Measurements from ENCODE around the gene SMARCA4. TPM values are rescaled to one million over a fixed set of nuclear protein-coding genes. Genes with fewer than 3 reads are reported as not detected.
"Not testable (repeated sequence)": the region's sequence is repeated elsewhere in the genome, so short reads cannot be mapped to it uniquely, and the experiment has no call there.

SMARCA4 gene
- total RNA-seq, 1 donor from 2014 or later, result 177 TPM

- intact Hi-C loops (cut with micrococcal nuclease), result no loop called here
- Mint-ChIP-seq H3K36me3 (ENCODE audit: low read depth) (peaks cover 13% of the 10 kb centered on the region), H3K27ac (no peak overlapping the region), H3K4me3 (no peak overlapping the region), H3K4me1 (ENCODE audit: low read depth) (peaks cover under 1% of the 10 kb centered on the region), H3K27me3 (ENCODE audit: insufficient read depth) (no peaks in the 10 kb centered on the region), H3K9me3 (no peaks in the 10 kb centered on the region)
- DNase-seq (ENCODE audit: low spot score), result no peak
These were observed 38.8 kb upstream of the SMARCA4 start for GRCh38 chr19:10921910-10922637.

GRCh38 chr19:10922638-10923014 is 38.2 kb upstream of the SMARCA4 start:
- H3K9me3 Mint-ChIP-seq, result no peaks in the 10 kb centered on the region
- no peak overlapping the region for H3K27ac Mint-ChIP-seq
- H3K4me3 Mint-ChIP-seq, result no peak overlapping the region
- intact Hi-C loops (cut with micrococcal nuclease), result no loop called here
- no peak for DNase-seq (ENCODE audit: low spot score)
- no peaks in the 10 kb centered on the region for H3K27me3 Mint-ChIP-seq (ENCODE audit: insufficient read depth)
- H3K36me3 Mint-ChIP-seq (ENCODE audit: low read depth), result peaks cover 16% of the 10 kb centered on the region
- peaks cover 6% of the 10 kb centered on the region for H3K4me1 Mint-ChIP-seq (ENCODE audit: low read depth)

- intact Hi-C loops (cut with micrococcal nuclease), result no loop called here
- Mint-ChIP-seq H3K27ac (peak overlapping the region; percentile 18), H3K4me3 (no peak overlapping the region), H3K4me1 (ENCODE audit: low read depth) (peaks cover 11% of the 10 kb centered on the region), H3K27me3 (ENCODE audit: insufficient read depth) (no peaks in the 10 kb centered on the region), H3K36me3 (ENCODE audit: low read depth) (peaks cover 16% of the 10 kb centered on the region), H3K9me3 (no peaks in the 10 kb centered on the region)
- DNase-seq (ENCODE audit: low spot score), result no peak
These were observed 37.3 kb upstream of the SMARCA4 start for GRCh38 chr19:10923260-10924112.

- no peak for DNase-seq (ENCODE audit: low spot score)
- no peak overlapping the region for H3K27ac Mint-ChIP-seq
- H3K36me3 Mint-ChIP-seq (ENCODE audit: low read depth), result peaks cover 19% of the 10 kb centered on the region
- intact Hi-C loops (cut with micrococcal nuclease), result no loop called here
- H3K9me3 Mint-ChIP-seq, result no peaks in the 10 kb centered on the region
- no peaks in the 10 kb centered on the region for H3K27me3 Mint-ChIP-seq (ENCODE audit: insufficient read depth)
- H3K4me1 Mint-ChIP-seq (ENCODE audit: low read depth), result peaks cover 11% of the 10 kb centered on the region
- H3K4me3 Mint-ChIP-seq, result no peak overlapping the region
These were observed 36.2 kb upstream of the SMARCA4 start for GRCh38 chr19:10924597-10924996.

GRCh38 chr19:10927730-10928562 is 32.9 kb upstream of the SMARCA4 start:
- peaks cover 11% of the 10 kb centered on the region for H3K4me1 Mint-ChIP-seq (ENCODE audit: low read depth)
- DNase-seq (ENCODE audit: low spot score), result peak; percentile 8
- peak overlapping the region; percentile 85 for H3K27ac Mint-ChIP-seq
- intact Hi-C loops (cut with micrococcal nuclease), result loop anchor here (1.0 to 2.0 kb wide), 7 partner anchors 32 to 507 kb away; partner anchors contain the start of genes CARM1, LDLR, ODAD3 and PRKCSH
- no peaks in the 10 kb centered on the region for H3K27me3 Mint-ChIP-seq (ENCODE audit: insufficient read depth)
- no peaks in the 10 kb centered on the region for H3K9me3 Mint-ChIP-seq
- peaks cover 16% of the 10 kb centered on the region for H3K36me3 Mint-ChIP-seq (ENCODE audit: low read depth)
- peak overlapping the region; percentile 94 for H3K4me3 Mint-ChIP-seq

DNA sequence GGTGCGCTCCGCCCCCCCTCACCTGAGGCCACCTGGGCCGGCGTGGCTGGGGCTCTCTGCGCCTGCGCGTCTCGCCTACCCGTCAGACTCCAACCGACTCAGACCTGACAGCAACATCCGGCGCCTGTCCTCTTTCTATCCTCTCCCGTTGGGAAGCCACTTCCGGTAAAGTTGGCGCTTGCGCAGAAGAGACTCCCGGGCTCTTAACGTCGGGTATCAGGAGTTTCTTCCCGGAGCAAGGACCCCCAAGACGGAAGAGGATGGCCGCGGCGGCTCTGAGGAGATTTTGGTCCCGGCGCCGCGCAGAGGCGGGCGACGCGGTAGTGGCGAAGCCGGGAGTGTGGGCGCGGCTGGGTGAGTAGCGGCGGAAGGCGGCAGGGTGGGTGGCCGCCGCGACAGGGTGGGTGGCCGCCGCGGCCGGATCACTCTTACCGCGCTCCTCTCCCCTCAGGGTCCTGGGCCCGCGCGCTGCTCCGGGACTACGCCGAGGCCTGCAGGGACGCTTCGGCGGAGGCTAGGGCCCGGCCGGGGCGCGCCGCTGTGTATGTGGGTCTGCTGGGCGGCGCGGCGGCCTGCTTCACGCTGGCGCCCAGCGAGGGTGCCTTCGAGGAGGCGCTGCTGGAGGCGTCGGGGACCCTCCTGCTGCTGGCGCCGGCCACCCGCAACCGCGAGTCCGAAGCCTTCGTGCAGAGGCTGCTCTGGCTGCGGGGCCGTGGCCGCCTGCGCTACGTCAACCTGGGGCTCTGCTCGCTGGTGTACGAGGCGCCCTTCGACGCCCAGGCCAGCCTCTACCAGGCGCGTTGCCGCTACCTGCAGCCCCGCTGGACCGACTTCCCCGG is 32.0 kb upstream of the SMARCA4 start, which contains the start of the genes TIMM29 and YIPF2:
Gene TIMM29, plus strand, starts transcription at position 249 of the 839 bp plus-strand sequence. Its CDS starts 12 bp downstream, at position 261.
Gene YIPF2, minus strand, starts transcription at position 77 of the 839 bp plus-strand sequence. CDS start 229 bp downstream, outside the sequence.
- Mint-ChIP-seq H3K36me3 (ENCODE audit: low read depth) (peaks cover 16% of the 10 kb centered on the region), H3K27ac (peak within 1 kb of the TSS; percentile 85)
- intact Hi-C loops (cut with micrococcal nuclease), result loop anchor here (1.0 to 2.0 kb wide), 7 partner anchors 32 to 507 kb away; partner anchors contain the start of genes CARM1, LDLR, ODAD3 and PRKCSH

DNA sequence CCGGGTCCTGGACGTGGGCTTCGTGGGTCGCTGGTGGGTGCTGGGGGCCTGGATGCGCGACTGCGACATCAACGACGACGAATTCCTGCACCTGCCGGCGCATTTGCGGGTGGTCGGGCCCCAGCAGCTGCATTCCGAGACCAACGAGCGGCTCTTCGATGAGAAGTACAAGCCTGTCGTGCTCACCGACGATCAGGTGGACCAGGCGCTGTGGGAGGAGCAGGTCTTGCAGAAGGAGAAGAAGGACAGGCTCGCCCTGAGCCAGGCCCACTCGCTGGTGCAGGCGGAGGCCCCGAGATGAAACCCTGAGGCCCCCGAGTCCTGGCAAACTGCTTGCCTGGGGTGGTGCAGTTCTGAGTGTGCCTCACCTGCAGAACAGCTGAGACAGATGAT is 31.4 kb upstream of the SMARCA4 start:
- H3K4me1 Mint-ChIP-seq (ENCODE audit: low read depth), result peaks cover 11% of the 10 kb centered on the region
- H3K9me3 Mint-ChIP-seq, result no peaks in the 10 kb centered on the region
- DNase-seq (ENCODE audit: low spot score), result no peak
- no peaks in the 10 kb centered on the region for H3K27me3 Mint-ChIP-seq (ENCODE audit: insufficient read depth)
- intact Hi-C loops (cut with micrococcal nuclease), result loop anchor here (2.0 kb wide), 2 partner anchors 51 to 159 kb away; partner anchors contain the start of gene LDLR
- peaks cover 15% of the 10 kb centered on the region for H3K36me3 Mint-ChIP-seq (ENCODE audit: low read depth)
- H3K4me3 Mint-ChIP-seq, result peak overlapping the region; percentile 94
- H3K27ac Mint-ChIP-seq, result peak overlapping the region; percentile 34

More for the DNA sequence above, 32.0 kb upstream of the SMARCA4 start, which contains the start of the genes TIMM29 and YIPF2:
- DNase-seq (ENCODE audit: low spot score), result peak; percentile 92
- Mint-ChIP-seq H3K4me3 (peak within 1 kb of the TSS; percentile 94), H3K27me3 (ENCODE audit: insufficient read depth) (no peaks in the 10 kb centered on the region), H3K4me1 (ENCODE audit: low read depth) (peaks cover 11% of the 10 kb centered on the region), H3K9me3 (no peaks in the 10 kb centered on the region)

- Mint-ChIP-seq H3K36me3 (ENCODE audit: low read depth) (peaks cover 2% of the 10 kb centered on the region), H3K27me3 (ENCODE audit: insufficient read depth) (no peaks in the 10 kb centered on the region), H3K9me3 (no peaks in the 10 kb centered on the region), H3K4me1 (ENCODE audit: low read depth) (peaks cover 5% of the 10 kb centered on the region), H3K4me3 (no peak overlapping the region), H3K27ac (no peak overlapping the region)
- DNase-seq (ENCODE audit: low spot score), result no peak
- intact Hi-C loops (cut with micrococcal nuclease), result loop anchor here (1.0 to 2.0 kb wide), 2 partner anchors 101 to 155 kb away; no protein-coding TSS in a partner anchor
These were observed 25.3 kb upstream of the SMARCA4 start for GRCh38 chr19:10935371-10936059.

DNA sequence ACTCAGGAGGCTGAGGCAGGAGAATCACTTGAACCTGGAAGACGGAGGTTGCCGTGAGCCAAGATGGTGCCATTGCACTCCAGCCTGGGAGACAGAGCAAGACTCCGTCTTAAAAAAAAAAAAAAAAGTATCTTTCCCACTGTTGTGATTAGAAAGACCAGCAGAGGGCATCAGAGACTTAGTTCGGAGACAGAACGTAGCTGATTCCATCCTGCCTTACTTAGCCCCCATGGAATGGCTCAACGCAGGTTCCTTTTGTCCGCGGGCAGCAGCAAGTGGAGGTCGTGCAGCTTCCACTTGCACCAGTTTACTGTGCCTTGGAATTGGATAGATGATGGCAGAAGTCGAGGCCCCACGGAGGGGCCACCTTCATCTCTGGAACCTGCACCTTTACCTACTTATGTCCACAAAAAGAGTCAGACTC is 24.2 kb upstream of the SMARCA4 start:
- no peak overlapping the region for H3K4me3 Mint-ChIP-seq
- DNase-seq (ENCODE audit: low spot score), result peak; percentile 20

DNA sequence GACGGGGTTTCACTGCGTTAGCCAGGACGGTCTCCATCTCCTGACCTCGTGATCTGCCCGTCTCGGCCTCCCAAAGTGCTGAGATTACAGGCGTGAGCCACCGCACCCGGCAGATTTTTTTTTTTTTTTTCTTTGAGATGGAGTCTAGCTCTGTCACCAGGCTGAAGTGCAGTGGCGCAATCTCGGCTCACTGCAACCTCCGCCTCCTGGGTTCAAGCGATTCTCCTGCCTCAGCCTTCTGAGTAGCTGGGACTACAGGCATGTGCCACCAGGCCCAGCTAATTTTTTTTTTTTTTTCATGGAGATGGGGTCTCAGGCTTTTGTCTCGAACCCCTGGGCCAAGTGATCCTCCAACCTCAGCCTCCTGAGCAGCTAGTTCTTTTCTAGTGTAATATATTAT is 19.2 kb upstream of the SMARCA4 start:
- not testable (repeated sequence) for H3K27me3 Mint-ChIP-seq (ENCODE audit: insufficient read depth); H3K9me3 Mint-ChIP-seq; H3K4me3 Mint-ChIP-seq; H3K27ac Mint-ChIP-seq; H3K36me3 Mint-ChIP-seq (ENCODE audit: low read depth); DNase-seq (ENCODE audit: low spot score)
- H3K4me1 Mint-ChIP-seq (ENCODE audit: low read depth), result peaks cover 12% of the 10 kb centered on the region
- intact Hi-C loops (cut with micrococcal nuclease), result loop anchor here (1.0 to 5.0 kb wide), 3 partner anchors 19 to 95 kb away; no protein-coding TSS in a partner anchor

More for the DNA sequence above, 24.2 kb upstream of the SMARCA4 start:
- Mint-ChIP-seq H3K36me3 (ENCODE audit: low read depth) (peaks cover 2% of the 10 kb centered on the region), H3K4me1 (ENCODE audit: low read depth) (peaks cover 5% of the 10 kb centered on the region), H3K9me3 (no peaks in the 10 kb centered on the region), H3K27me3 (ENCODE audit: insufficient read depth) (no peaks in the 10 kb centered on the region), H3K27ac (no peak overlapping the region)
- intact Hi-C loops (cut with micrococcal nuclease), result loop anchor here (1.0 to 2.0 kb wide), 2 partner anchors 100 to 154 kb away; no protein-coding TSS in a partner anchor

DNA sequence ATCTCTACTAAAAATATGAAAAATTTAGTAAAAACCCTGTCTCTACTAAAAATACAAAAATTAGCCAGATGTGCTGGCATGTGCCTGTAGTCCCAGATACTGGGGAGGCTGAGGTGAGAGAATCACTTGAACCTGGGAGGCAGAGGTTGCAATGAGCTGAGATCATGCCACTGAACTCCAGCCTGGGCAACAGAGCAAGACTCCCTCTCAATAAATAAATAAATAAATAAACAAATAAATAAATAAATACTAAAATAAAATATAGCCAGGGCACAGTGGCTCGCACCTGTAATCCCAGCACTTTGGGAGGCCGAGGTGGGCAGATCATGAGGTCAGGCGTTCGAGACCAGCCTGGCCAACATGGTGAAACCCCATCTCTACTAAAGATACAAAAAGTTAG is 17.4 kb upstream of the SMARCA4 start:
- H3K27me3 Mint-ChIP-seq (ENCODE audit: insufficient read depth); H3K36me3 Mint-ChIP-seq (ENCODE audit: low read depth); H3K27ac Mint-ChIP-seq; H3K4me3 Mint-ChIP-seq; H3K4me1 Mint-ChIP-seq (ENCODE audit: low read depth); DNase-seq (ENCODE audit: low spot score); H3K9me3 Mint-ChIP-seq: not testable (repeated sequence)
- intact Hi-C loops (cut with micrococcal nuclease), result loop anchor here (2.0 to 5.0 kb wide), 2 partner anchors 39 to 93 kb away; no protein-coding TSS in a partner anchor
